HFFc6 (cell line): ENCODE measurements around the gene FBXL17. TPM values are rescaled to one million over a fixed set of nuclear protein-coding genes. Genes with fewer than 3 reads are reported as not detected.
A peak's percentile ranks its signal among the peaks of the same experiment; 100 is the strongest.

Experiments
- DNase-seq: peaks from one replicate; pipeline ENCODE4 v3.0.0-alpha.2; 2018
- H3K27ac Mint-ChIP-seq: 2 replicates; pipeline ENCODE4 v1.8.0; 2020; ENCODE audit warnings: mild to moderate bottlenecking, mixed read lengths
- H3K27me3 Mint-ChIP-seq: 2 replicates; pipeline ENCODE4 v1.8.0; 2021; ENCODE audit warnings: mild to moderate bottlenecking, moderate library complexity, mixed read lengths; ENCODE audit not compliant: insufficient read depth
- H3K36me3 Mint-ChIP-seq: 2 replicates; pipeline ENCODE4 v1.8.0; 2021; ENCODE audit warnings: low read depth, mixed read lengths
- H3K4me1 Mint-ChIP-seq: 2 replicates; pipeline ENCODE4 v1.8.0; 2020; ENCODE audit warnings: low read depth, mixed read lengths
- H3K4me3 Mint-ChIP-seq: 2 replicates; pipeline ENCODE4 v1.8.0; 2020; ENCODE audit warnings: mild to moderate bottlenecking, moderate library complexity, mixed read lengths
- H3K9me3 Mint-ChIP-seq: 2 replicates; pipeline ENCODE4 v1.8.0; 2020; ENCODE audit warnings: mild to moderate bottlenecking, mixed read lengths
- total RNA-seq, 6 experiments: library from RNA; stranded (reverse); fragmentation: NEBNext Ultra II Directional; extraction: Animal tissue kit (Norgen Biotek cat#: 25700); gene quantifications; 2 replicates in 1 of 6; 3 replicates in 5 of 6; pipeline ENCODE4 v1.2.3, GENCODE V29; 2021
- TF ChIP-seq, protein P1 (sequence below): fragments of 200-600 bp; sonication (generic); IDR thresholded peaks from 2 replicates; pipeline ENCODE4 v1.5.0; 2021; ENCODE audit warnings: antibody characterized with exemption, mild to moderate bottlenecking

The FBXL17 gene
- total RNA-seq, 6 experiments from 2014 or later = 8.2 to 13.1 (median 10.8) TPM

DNA sequence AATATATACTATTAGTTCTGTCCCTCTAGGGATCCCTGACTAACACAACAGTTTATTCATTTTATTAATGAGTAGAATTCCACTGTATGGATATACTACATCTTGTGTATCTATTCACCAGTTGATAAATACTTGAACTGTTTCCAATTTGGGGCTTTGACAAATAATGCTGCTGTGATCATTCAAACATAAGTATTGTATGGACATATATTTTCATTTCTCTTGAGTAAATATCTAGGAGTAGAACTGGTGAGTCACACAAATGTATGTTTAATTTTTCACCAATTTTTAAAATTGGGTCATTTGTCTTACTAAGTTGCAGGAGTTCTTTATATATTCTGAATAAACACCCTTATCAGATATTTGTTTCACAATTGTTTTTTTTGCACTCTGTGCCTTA, 149.1 kb downstream of the FBXL17 start:
- Mint-ChIP-seq H3K4me3 (no peak overlapping the region), H3K36me3 (no peaks in the 10 kb centered on the region), H3K27me3 (no peaks in the 10 kb centered on the region), H3K9me3 (no peaks in the 10 kb centered on the region; the same call in 1 of the 2 replicates), H3K4me1 (no peaks in the 10 kb centered on the region), H3K27ac (no peak overlapping the region)
- TF ChIP-seq, protein P1, sequence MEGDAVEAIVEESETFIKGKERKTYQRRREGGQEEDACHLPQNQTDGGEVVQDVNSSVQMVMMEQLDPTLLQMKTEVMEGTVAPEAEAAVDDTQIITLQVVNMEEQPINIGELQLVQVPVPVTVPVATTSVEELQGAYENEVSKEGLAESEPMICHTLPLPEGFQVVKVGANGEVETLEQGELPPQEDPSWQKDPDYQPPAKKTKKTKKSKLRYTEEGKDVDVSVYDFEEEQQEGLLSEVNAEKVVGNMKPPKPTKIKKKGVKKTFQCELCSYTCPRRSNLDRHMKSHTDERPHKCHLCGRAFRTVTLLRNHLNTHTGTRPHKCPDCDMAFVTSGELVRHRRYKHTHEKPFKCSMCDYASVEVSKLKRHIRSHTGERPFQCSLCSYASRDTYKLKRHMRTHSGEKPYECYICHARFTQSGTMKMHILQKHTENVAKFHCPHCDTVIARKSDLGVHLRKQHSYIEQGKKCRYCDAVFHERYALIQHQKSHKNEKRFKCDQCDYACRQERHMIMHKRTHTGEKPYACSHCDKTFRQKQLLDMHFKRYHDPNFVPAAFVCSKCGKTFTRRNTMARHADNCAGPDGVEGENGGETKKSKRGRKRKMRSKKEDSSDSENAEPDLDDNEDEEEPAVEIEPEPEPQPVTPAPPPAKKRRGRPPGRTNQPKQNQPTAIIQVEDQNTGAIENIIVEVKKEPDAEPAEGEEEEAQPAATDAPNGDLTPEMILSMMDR = no peak
- no peak for DNase-seq

- Mint-ChIP-seq H3K27me3 (no peaks in the 10 kb centered on the region; the same call in 1 of the 2 replicates), H3K36me3 (peaks cover 7% of the 10 kb centered on the region; the same call in 1 of the 2 replicates), H3K9me3 (0 out of 2 replicates have a peak, but pooled peaks cover 4% of the 10 kb centered on the region), H3K4me3 (no peak overlapping the region), H3K4me1 (peaks cover 5% of the 10 kb centered on the region), H3K27ac (no peak overlapping the region)
- TF ChIP-seq, protein P1 = no peak
- DNase-seq = no peak
Measured at GRCh38 chr5:108222011-108222410, 159.9 kb downstream of the FBXL17 start.

- Mint-ChIP-seq H3K27me3 (no peaks in the 10 kb centered on the region; the same call in 1 of the 2 replicates), H3K4me3 (no peak overlapping the region), H3K9me3 (0 out of 2 replicates have a peak, but pooled peaks cover 4% of the 10 kb centered on the region), H3K36me3 (peaks cover 7% of the 10 kb centered on the region; the same call in 1 of the 2 replicates), H3K27ac (no peak overlapping the region), H3K4me1 (peaks cover 8% of the 10 kb centered on the region)
- DNase-seq = no peak
- TF ChIP-seq, protein P1 = no peak
Measured at GRCh38 chr5:108220834-108221233, 161.1 kb downstream of the FBXL17 start.

- H3K4me1 Mint-ChIP-seq = peaks cover 8% of the 10 kb centered on the region
- peak; percentile 13 for DNase-seq
Measured at GRCh38 chr5:108216890-108217289, 165.0 kb downstream of the FBXL17 start.

GRCh38 chr5:108214857-108215256, 167.0 kb downstream of the FBXL17 start:
- TF ChIP-seq, protein P1 = no peak
- peaks cover 2% of the 10 kb centered on the region; the same call in 1 of the 2 replicates for H3K36me3 Mint-ChIP-seq
- H3K9me3 Mint-ChIP-seq = 0 out of 2 replicates have a peak, but pooled peaks cover 6% of the 10 kb centered on the region
- DNase-seq = no peak
- H3K4me3 Mint-ChIP-seq = no peak overlapping the region
- H3K27me3 Mint-ChIP-seq = no peaks in the 10 kb centered on the region
- H3K27ac Mint-ChIP-seq = no peak overlapping the region
- H3K4me1 Mint-ChIP-seq = peaks cover 8% of the 10 kb centered on the region

More at GRCh38 chr5:108216890-108217289, 165.0 kb downstream of the FBXL17 start:
- Mint-ChIP-seq H3K9me3 (0 out of 2 replicates have a peak, but pooled peaks cover 7% of the 10 kb centered on the region), H3K4me3 (no peak overlapping the region), H3K36me3 (peaks cover 7% of the 10 kb centered on the region; the same call in 1 of the 2 replicates), H3K27me3 (no peaks in the 10 kb centered on the region), H3K27ac (no peak overlapping the region)
- TF ChIP-seq, protein P1 = no peak
